Cerebellar nuclear complex (tissue), 1 donor: ENCODE measurements around the gene SIMC1.

Experiments used
- DNase-seq, 2 experiments: peaks; one replicate each; lab custom pipeline; 2025; lab: John Stamatoyannopoulos, UW

The SIMC1 gene

DNA sequence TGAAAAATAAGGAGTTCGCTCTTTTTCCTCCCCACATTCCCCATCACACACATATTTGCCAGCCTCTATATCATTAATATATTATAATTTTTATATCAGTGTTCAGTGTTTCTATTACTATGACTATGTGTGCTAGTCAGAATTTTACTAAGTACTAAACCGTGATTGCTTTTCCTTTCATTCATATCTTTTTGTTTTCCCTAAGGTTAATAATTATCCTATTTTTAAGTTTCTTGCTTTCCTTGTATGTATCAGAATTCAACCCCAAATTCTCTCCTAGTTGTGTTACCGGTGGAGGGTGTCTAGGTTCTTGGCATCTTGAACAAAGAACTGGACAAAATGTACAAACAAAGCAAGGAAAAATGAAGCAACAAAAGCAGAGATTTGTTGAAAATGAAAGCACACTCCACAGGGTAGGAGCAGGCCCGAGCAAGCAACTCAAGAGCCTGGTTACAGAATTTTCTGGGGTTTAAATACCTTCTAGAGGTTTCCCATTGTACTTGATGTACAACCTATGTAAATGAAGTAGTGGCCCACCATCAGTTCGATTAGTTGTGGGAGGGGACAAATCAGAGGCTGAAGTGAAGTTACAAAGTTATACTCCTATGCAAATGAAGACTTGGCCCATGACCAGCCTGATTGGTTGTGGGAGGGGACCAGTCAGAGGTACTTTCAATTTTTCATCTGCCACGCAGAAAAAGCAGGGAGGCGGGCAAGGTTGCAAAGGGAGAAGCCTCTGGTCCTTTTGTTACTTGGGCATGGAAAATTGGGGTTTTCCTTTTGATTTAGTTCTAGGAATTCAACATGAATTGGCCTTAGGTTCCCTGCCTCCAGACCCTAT lies 79.5 kb downstream of the SIMC1 start:
- DNase-seq = no peak

DNA sequence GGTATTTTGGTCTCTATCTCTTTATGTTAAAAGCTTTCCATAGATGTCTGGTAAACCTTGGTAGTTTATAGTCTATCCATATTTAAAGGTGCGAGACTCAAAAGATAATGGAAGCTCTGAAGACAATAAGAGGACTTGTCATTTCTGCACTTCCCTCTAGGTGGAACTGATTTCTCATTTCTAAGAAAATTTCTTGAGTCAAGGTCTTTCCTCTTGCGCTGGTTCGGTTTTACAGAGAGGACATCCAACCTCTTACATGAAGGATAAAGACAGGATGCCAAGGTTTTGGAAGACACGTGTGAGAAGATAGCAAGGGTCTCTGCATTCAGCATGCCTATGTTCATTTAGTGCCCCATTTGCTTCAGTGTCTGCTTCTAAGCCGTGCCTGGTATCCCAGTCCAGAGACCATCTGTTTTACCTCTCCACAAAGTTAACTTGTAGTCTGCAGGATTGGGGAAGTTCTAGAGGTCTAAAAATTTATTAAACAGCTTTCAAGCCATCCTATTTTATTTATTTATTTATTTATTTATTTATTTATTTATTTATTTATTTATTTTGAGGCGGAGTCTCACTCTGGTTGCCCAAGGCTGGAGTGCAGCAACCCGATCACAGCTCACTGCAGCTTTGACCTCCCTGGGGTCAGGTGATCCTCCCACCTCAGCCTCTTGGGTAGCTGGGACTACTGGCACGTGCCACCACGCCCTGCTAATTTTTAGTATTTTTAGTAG lies 81.8 kb downstream of the SIMC1 start:
- DNase-seq = no peak

DNA sequence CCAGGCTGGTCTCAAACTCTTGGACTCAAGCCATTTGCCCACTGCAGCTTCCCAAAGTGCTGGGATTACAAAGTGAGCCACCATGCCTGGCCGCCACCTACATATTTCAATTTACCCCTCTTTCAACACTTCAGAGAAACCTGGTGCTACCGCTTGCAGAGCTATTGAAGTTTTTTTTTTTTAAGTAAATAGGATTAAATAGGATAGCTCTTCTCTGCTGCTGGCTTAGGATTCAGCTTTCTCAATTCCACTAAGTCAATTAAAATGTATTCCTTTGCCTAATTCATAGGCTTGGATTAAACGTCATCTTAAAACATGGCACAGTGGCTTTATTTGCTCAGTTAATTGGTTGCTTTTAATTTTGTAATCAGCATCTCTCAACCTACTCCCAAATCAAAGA lies 82.4 kb downstream of the SIMC1 start:
- no peak for DNase-seq

DNA sequence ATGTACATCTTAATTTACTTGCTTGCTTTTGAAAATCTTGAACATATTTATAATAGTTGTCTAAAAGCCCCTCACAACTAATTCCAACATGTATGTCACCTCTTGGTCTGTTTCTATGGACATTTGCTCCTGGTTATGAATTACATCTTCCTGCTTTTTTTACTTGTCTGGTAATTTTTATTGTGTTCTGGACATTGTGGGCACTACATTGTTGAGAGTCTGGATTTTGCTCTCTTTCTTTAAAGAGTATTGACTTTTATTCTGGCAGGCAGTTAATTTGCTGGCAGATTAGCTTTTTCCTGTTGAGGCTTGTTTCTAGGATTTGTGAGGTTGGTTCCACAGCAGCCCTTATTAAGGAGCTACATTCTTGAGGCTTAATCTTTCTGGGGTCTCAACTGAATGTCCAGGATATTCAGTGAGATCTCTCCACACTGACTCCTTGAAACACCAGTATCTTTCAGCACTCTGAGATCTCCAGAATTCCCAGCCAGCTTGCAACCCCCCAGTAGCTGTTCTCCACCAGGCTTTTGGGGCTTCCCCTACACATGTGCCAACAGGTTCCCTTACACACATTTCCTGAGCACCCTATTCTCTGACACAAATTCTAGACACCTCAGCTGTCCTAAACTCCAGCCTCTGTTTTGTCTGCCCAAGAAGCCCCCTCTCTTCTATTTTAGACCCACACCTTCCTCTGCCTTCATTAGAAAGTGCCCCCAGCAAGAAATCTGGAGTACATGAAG lies 96.0 kb downstream of the SIMC1 start:
- DNase-seq = no peak

DNA sequence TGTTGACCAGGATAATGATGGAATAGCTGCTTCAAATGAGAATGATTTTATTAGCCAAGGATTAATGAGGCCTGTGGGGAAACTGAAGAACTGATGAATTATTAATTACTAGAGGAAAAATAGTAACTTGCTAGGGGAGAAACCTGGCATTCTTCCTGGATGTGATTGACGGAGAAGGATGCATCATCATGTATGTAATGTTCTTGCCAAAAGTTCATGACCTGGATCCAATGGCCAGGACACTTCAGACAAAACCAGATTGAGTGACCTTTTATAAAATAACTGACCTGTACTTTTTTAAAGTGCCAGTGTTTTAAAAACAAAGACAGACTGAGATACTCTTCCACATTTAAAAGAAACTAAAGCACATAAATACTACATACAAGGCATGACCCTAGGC lies 99.7 kb downstream of the SIMC1 start:
- DNase-seq = no peak

DNA sequence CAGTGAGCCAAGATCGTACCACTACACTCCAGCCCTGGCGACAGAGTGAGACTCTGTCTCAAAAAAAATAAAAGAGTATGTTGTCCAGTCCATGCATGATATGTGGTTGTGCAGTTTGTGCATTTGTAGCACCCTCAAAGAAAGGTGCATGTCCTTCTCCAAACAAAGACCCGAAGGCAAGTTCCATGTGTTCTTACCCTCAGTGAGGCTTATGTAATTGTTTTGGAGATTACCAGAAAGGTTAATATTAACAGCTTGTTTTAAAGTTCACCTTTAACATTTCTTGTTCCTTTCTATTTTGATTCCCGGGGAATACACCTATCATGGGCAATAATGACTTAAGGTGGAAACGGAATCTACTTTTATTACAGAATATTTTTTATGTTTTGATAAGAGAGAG lies 101.1 kb downstream of the SIMC1 start:
- no peak for DNase-seq

DNA sequence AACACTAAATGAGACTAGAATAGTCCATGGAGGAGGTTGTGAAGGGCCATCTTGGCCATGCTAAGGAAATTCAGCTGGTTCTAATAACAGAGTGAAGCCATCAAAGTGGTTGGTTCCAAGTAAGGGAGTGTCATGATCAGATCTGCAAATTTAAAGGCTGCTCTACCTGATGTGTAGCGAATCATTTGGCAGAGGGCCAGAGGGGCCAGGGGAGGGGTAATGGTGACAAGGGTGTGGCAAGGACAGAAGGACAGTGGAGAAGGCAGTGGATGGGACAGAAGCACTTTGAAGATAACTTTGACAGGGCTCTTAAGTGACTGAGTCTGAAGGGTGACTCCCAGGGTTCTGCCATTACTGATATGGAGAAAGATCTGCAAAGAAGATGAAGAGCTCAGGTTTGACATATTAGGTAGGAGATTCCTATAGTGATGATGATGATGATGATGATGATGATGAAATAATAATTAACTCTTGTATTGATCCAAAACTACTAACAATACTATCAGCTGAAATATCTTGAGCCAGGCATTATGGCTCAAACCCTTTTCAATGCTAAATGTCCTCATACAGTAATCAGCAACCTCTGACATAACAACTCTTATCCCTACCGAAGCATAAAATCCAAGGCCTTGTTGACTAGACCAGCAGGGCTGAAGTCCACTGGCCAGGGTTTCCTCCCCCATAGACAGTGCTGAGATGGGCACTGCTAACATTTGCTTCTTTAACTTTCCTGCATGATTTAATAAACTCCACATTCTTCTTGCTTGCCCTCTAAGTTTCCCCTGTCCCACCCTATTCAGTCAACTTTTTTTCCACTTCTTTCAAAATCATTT lies 103.3 kb downstream of the SIMC1 start:
- DNase-seq = no peak

DNA sequence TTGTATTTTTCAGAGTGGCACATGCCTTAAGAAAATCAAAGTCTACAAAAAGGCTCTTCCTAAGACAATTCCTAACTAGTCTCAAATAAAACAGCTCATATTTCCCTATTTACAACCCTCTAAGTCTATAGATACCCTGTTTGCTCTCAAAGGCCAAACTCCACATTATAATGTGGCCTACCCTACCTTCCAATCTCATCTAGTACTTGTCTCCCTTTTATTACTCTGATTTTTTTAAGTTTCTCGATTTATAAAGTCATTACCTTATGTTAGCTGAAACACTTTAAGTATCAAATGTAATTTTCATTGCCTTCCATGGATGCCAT lies 103.9 kb downstream of the SIMC1 start:
- DNase-seq = no peak

DNA sequence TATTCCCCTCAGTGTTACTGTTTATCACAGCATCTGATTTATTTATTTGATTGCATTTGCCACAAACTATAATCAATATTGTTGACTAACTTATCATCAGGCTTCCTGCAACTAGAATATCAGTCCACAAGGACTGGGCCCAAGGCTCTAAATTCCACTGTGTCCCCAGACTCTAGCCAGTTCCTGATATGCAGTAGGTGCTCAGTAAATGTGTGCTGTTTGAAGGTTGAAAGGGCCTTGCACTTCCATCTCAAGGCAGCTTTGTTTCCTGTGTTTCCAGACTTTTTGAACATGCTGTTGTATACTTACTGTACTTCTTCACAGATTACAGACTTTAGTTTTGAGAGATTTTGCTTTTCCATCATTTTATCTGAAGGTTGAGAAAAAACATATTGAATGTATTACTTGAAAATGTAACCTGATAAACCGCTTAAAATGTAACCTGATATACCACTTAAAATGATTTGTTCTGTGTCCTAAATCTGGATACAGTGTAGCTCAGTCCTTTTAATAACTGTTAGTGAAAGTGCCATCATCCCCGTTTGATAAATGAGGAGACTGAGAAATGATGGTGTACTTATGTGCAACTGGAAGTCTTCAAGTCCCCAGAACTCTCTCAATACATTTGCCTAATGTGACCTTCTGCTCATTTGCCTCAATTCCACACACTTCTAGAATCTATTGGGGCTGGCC lies 104.7 kb downstream of the SIMC1 start:
- no peak for DNase-seq

DNA sequence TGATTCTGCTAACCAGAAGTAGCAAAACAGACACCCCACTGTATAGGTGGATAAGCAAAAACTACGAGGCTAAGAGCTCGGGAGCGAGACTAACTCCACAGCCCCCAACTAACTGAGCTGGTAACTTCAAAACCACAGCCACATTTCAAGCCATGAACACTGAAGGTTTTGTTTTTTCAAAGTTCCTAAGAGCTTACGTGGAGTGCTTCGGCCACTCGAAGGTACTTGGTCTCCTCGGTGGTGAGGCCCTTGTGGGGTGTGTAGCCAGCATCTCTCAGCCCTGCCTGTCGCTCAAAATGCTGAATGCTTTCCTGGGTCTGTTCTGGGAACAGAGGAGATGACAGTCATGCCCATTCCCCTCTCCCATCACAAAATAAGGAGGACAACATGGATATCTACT lies 112.2 kb downstream of the SIMC1 start:
- DNase-seq = no peak

DNA sequence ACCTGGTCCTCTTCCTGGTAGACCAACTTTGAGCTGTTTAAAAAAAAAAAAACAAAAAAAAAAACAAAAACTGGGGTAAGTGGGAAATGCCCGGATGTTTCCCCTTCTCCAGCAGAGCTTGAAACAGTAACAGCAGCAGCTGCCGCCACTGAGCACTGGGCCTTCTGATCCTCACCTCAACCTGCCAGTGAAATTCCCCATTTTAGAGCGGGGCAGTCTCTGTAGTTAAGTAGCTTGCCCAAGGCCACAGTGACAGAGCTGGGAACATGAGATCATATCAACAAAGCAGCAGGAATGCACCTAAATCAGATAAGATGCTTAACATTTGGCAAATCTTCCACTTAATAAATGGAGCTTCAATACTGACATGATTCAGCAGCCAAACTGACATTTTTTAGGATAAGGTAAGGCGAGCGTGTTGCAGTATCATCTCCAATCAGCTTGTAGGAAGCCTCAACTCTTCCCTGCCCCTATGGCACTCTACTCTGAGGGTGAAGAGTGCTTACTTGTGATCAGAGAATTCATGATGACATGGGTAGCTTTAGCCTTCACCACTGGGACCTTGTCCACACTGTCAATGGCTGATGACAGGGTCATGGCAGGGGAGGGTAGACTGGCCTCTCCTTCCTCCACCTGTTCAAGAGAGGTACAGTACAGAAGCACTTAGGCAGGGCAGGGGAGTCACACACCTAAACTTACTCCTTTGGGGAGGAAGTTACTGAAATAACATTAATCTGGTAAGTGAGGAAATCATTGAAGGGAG lies 114.1 kb downstream of the SIMC1 start:
- no peak for DNase-seq

DNA sequence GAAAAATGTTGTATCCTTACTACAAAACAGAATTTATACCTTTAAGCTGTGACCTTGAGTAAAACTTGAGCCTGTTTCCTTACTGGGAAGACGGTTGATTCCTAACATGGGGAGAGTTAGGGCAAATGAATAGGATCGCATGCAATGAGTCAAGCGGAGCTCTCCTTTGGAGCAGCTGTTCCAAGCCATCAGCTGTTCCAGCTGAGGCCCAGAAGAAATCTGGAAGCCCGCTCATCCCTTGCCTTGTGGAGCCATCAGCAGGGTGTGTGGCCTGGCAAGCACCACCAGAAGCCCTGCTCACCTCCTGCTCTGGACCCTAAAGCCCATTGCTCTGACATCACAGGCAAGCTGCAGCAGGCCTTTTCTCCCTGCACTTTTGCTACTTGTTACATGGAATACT lies 115.3 kb downstream of the SIMC1 start:
- DNase-seq = no peak

DNA sequence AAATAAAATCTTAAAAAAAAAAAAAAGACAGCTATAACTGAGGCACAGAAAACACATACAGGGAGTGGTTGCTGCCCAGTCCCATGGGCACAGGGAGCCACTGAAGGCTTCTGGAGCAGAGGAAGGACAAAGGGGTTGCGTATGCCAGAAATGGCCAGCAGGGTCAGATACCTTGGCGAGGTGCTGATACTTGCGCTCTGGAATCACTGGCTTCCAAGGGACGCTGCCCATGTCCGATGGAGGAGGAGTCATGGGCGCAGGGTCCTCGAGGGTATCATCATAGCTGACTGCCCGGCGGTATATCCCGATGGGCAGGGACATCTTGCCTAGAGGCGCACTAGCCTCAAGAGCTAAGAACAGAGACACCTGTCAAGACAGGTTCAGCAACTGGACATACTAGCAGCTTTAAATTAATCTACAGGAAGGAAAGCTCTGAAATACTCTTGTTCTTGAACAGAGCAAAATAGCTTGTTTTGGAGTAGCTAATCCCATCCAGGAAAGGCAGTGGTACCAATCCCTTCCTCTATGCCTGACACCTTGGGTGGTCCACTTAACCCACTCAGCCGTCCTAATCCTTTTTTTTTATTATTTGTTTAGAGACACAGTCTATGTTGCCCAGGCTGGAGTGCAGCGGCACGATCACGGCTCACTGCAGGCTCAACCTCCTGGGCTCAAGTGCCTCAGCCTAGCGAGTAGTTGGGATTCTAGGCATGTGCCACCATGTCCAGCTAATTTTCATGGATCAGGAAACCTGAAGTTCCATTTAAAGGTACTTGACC lies 117.4 kb downstream of the SIMC1 start:
- DNase-seq = no peak

DNA sequence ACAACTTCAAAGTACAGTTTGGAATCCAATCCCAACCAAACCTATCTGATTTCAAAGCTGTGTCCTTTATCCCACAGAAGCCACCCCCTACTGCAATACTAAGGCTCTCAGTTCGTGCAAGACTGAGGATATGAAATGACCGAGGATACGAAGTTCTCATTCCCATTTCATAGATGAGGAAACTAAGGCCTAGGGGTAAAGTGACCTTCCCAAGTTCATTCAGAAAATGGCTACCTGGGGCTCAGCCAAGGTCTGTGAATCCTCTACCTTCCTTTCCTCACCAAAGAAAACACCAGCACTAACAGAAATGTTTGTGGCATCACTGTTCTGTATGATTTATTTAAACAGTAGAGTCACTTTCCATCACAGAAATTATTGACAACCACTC lies 117.9 kb downstream of the SIMC1 start:
- no peak for DNase-seq

DNA sequence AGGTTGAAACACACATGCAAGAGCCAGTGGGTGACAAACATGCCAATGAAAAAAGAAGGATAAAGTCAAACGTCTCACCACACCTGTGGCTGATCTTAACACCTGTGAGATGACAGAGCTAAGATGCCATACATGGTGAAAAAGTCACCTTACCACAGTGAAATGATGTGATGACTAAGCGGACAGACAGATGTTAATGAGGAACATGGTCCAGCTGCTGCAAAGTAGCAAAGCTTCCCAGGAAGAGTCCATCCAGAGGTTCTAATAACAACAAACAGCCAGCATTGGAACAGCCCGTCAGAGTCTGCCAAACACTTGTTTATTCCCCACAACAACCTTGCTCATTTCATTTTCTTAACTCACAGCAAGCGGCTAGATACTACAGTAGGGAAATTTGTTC lies 121.4 kb downstream of the SIMC1 start:
- no peak for DNase-seq

DNA sequence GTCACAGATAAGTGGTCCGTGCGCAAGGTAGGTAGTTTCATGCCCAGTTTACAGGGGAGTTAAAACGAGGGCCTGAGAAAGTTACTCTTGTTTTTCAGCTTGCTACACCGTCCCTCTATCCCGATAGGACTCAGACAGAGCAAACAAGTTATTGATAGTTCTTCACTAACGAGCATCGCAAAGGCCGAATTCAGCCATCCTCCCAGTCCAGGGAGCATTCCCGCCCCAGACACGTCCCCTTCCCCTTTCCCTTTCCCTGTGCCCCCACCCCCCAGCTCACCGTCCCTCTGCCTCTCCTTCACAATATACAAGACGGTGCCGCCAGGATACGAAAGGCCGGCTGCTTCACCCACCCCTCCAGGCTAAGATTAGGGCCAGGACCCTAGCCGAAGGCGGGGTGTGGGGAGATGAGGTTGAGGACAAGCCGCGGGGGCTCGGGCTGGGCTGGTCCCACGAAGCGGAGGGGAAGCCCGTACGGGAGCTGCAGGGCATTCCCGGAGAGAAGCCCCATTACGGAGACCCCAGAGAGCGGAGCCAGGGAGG lies 122.7 kb downstream of the SIMC1 start:
- DNase-seq = no peak

DNA sequence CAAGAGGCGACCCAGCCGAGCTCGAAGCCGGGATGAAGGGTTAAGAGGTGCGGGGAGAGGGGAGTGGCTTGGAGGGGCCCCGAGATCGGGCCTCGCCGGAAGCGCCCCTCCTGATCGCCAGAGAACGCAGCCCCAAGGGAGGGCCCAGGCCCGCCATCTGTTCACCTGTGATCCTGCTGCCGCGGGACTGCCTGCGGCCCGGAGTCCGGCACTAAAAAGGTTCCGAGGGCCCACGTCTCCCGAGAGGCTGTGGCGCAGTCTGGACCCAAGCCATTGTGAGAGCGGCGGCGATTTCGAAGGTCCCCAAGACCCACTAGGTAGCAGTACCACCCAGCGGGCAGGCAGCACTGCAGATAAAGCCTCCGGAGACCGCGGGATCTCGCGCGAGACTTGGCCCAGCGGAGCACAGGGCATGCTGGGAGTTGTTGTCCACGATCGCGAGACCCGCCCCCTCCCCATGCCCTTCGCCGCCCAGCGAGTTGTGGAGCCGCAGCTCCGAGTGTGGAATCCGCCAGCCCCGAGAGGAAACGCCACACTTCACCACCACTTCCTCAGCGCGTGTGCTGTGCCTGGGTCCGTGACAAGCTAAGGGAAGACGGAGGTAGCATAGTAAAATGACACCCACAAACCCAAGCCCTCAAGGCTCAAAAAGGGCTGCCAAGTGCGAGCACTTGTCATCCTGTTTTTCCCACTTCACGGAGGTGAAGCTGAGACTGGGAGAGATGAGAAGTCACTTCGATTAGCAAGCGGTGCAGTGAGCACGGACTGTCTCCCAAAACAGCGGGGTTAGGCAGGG lies 123.4 kb downstream of the SIMC1 start, which contains the start of gene KIAA1191:
TSS of gene KIAA1191 (minus strand) at position 328 of the 796 bp plus-strand sequence. CDS start 2,256 bp downstream, outside the sequence.
- DNase-seq = peak; percentile 53 to 82

DNA sequence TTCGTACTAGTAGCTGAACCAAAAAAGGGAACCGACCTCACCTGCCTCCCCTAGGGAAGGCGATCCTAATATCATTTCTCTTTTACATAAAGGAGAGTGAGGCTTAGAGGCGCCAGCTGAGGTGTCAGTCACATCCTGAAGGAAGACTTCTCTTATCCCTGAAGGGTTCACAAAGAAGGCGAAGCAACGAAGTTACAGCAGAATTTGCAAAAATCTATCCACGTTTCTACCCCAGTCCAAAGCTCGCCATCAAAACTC lies 123.9 kb downstream of the SIMC1 start:
- DNase-seq = no peak
